GM21825 (cell line): ENCODE results near the gene OLR1.
"Not testable (repeated sequence)": the region's sequence is repeated elsewhere in the genome, so short reads cannot be mapped to it uniquely, and the experiment has no call there.

ENCODE experiments used
- ATAC-seq: cut with Tn5 transposase; IDR thresholded peaks from one replicate; pipeline ENCODE4 v1.9.1; 2021; ENCODE audit warnings: mild to moderate bottlenecking, moderate library complexity; ENCODE audit not compliant: unreplicated experiment

Gene OLR1

DNA sequence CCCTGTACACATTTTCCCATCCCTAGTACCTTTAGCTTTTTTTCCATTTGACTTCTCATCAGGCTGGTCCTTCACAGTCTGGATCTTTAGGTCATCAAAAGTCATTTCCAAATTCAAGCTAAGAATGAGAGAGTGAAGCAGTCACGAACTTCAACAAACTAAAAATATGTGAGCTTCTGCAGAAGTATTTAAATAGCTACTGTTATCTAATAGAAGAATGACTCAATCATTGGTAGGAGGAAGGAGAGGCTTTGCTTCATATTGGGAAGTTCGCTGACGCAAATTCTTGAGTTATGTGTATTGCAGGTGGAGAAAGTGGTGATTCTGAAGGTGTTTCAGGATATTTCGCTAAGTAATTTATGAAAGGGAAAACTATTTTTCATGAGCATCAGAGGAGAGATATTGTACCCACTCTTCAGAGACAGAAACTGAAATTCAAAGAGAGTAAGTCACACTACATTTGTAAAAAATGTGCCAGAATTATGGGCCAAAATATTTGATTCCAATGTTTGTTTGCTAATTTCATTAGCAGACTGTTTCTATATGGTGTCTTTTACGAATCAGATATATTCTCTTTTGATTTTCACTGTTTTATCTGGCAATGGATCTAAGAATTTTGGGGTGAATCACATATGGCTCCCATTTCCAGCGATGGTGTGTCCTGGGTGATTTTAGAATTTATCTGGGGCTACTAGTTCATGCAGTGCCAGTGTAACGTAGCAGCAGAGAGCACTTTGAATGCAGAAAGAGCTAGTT, at the start of gene OLR1:
Gene OLR1 (minus strand): TSS at position 160 of the 756 bp plus-strand sequence. CDS start 55 bp downstream, at position 105.
- no peak for ATAC-seq

DNA sequence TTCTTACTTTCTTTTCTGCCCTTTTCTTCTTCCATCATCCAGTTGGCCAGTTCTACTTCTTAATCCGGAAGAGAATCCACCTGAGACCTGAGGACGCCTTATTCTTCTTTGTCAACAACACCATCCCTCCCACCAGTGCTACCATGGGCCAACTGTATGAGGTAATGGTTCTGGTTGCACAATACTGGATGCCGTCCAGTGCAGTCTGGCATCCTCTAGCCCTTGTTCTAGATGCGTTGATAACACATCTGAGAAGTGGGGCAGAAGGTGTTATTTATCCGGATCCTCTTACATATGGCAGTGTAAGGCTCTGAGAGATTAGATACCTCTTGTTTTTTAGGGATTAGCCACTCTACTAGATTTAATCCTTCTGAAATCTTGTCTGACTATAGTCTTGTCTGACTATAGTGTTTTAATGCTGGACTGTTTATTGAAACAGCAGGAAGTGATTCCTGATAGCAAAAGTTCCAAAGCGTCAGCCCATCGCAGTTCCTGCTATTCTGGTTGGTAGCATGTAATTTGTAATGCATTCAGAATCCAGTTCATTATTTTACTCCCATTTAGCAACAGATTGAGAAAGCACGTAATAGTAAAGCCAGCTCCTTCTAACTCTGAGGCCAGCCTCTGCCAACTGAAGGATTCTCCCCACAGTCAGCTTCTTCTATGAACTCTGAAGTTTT, 48.6 kb upstream of the OLR1 start:
- no peak for ATAC-seq

GRCh38 chr12:10218021-10218420, 46.1 kb upstream of the OLR1 start:
- no peak for ATAC-seq

- ATAC-seq: not testable (repeated sequence)
Observed at GRCh38 chr12:10215946-10216345, 44.0 kb upstream of the OLR1 start.

- no peak for ATAC-seq
Observed at GRCh38 chr12:10215436-10215835, 43.5 kb upstream of the OLR1 start.

- no peak for ATAC-seq
Observed at GRCh38 chr12:10214895-10215267, 42.9 kb upstream of the OLR1 start.

DNA sequence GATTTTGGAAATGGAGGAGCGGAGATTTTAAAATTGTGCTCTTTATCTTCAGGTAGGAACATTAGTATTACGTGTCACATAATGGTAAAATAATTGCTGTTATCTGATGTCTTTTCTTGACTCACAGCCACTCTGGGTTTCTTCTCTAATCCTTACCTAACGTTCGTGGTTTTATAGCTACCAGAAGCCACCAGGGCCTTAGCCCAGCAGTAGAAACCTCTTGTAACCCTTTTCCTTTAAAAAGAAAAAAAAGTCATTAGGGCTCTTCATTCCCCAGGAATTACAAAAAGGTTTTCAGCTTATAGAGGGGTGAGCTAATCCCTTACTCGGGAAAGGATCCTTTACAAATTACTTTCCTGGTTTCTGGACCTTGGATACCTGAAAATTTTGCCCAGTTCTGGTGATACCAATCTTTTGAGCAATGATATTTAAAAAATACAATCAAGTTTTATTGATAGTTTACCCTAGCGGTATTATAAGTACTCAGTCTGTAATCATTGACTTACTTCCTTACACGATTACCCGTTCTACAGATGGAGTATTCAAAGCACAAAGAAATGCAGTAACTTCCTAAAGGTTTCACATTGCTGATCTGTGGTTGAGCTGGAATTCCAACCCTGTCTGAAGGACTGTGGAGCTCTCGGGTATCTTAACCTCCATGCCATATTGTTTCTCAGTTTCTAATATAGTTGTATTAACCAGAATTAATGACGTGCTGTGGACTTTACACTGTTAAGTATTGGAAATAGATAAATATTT, 42.4 kb upstream of the OLR1 start:
- ATAC-seq: no peak

DNA sequence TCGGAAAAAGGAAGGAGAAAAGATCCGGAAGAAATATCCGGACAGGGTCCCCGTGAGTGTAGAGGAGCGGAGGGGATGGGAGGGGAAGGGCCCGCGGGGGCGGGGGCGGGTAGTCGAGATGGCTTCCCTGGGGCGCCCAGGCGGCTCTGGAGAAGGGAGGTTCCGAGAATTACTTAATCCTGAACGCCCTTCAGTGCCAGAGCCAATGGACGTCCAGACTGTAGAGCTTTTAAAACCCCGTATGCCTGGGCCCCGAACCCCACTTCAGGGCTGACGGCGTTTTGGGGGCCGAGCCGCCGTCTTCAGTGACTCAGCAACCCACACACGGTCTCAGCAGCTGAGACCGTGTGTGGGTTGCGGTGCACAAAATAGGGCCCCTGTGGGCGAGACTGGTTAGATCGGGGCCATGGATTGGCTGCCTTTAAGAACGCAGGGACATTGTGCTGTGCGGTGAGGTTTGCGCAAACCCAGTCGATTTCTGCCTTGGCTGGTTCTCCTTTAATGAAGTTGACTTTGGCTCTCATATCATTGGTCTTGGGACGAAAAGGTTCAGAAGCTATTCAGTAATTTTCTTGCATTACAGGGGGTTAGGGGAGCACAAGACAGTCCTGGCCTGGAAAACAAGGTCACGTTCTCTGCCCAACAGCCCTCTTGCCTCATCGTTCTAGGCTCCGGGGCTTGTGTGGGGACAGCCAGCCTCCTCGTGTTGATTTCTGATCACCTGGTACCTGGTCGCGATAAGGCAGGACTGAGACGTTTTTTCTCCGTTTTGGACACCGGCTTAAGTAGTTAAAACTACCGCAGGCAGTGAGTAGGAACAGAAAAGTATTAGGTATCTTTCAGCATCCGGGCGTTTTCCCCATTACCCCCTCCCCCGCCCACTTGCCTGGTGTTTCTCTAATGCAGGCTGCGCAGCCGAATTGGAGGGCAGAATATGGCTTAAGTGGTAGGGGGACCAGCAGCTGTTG, 41.5 kb upstream of the OLR1 start:
- no peak for ATAC-seq

DNA sequence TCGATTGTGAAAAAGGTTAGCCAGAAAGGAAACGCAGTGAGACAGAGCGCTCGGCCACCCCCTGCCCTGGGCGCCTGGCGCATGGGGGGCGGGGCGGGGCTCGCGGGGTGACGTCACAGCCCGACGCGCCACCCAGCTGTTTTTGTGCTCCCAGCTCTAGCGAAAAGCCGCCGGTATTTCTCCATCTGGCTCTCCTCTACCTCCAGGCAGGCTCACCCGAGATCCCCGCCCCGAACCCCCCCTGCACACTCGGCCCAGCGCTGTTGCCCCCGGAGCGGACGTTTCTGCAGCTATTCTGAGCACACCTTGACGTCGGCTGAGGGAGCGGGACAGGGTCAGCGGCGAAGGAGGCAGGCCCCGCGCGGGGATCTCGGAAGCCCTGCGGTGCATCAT, 40.8 kb upstream of the OLR1 start, which contains the start of gene GABARAPL1:
Gene GABARAPL1 (plus strand): TSS at position 139 of the 393 bp plus-strand sequence. CDS start 253 bp downstream, at position 392.
- ATAC-seq: no peak

DNA sequence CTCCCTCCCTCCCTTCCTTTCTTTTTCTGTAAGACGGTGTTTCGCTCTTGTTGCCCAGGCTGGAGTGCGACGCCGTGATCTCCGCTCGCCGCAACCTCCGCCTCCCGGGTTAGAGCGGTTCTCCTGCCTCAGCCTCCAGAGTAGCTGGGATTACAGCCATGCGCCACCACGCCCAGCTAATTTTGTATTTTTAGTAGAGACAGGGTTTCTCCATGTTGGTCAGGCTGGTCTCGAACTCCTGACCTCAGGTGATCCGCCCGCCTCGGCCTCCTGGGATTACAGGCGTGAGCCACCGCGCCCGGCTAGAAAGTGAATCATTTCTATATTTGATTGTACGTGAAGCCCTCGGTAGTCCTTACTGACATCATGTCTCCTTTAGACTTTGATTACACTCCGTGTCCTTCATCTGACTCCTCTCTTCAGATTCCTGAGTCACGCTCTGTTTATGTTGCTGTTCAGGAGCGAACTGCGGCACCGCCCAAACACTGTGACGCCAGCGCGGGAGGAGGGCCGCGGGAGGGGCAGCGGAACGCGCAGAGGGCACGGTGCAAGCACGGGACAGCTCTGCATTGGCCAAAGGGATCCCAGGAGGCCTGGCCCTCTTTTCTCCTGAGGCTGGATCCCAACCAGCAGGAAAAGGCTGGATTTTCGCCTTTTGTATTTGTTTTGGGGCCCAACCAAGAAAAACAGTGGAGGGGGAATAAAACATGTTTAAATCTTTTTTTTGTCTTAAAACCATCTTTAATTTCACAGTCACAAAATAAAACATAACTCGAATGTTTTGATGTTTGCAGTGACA, 40.2 kb upstream of the OLR1 start:
- ATAC-seq: no peak

DNA sequence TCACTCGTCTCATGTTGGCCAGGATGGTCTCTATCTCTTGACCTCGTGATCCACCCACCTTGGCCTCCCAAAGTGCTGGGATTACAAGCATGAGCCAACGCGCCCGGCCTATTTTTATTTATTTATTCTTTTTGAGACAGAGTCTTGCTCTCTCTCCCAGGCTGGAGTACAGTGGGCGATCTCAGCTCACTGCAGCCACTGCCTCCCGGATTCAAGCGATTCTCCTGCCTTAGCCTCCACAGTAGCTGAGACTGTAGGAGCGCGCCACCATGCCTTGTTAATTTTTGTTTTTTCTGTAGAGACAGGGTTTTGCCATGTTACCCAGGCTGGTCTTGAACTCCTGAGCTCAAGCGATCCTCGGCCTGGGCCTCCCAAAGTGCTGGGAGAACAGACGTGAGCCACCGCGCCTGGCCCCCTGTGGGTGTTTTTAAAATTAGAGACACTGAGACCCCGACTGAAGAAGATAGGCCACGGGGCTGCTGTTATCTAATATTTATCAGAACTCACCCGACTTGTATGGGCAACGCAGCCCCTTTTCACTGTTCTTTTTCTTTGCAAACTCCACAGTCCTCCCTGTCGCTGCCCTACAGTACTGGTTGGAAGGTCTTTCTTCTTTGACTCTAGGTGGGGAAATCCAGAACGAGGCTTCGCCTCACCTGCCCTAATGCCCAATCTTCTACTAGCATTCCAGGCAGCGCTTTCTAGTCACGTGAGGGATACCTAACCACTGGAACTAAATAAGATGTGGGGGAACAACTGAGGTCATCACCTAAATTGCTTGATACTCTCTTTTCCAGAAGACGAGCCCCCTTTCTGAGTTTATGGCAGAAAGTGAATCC, 39.4 kb upstream of the OLR1 start:
- no peak for ATAC-seq

DNA sequence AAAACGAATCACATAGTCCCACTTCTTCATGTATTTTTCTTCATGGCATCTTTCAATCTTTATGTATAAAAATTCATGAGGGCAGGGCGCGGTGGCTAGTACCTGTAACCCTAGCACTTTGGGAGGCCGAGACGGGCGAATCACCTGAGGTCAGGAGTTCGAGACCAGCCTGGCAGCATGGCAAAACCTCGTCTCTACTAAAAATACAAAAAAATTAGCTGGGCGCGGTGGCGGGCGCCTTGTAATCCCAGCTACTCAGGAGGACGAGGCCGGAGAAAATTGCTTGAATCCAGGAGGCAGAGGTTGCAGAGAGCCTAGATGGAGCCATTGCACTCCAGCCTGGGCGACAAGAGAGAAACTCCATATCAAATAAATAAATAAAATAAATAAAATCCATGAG, 38.3 kb upstream of the OLR1 start:
- no peak for ATAC-seq

GRCh38 chr12:10207136-10207535, 35.2 kb upstream of the OLR1 start:
- no peak for ATAC-seq

DNA sequence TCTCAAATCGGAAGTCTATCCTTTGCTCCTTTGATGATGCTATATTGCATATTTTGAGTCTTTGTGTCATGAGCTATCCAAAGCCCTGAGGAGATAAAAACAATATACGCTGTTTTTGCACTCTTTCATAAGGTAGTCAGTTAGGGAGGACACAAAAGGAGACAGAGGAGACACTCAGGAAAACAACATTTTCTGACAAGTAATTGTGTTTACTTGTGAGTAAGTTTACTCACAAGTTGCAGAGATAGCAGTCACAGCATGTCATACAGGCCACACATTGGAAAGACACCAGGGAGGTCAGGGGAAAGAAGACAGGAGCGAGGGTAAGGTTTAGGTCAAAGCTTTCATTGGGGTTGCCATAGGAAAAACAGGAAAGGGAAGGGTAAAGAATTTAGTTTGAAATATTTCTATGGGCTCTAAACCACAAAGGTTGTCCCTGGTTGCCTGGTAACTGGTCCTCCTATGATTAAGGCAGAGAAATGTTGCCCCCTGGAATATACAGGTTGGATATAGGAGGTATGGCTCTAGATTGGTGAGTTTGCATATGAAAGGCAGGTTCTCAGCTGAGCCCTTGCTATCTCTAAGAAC, 33.4 kb upstream of the OLR1 start:
- no peak for ATAC-seq

GRCh38 chr12:10204495-10204894, 32.6 kb upstream of the OLR1 start:
- not testable (repeated sequence) for ATAC-seq

DNA sequence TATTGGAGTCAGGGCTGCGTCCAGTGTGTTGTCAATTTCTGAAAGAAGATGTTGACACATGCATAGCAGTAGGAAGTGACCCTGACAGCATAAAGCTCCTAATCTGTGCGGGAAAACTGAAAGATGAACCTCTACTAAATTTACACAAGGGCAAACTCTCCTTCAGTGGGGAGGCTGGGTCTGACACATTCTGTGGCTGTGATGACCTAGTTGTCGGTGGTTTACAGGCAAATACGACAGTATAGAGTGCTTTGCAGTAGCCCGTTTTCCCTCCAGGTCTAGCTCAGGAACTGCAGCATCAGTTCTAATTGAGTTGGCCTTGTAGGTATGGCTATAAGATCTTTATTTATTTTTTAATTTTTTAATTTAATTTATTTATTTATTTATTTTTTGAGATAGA, 25.9 kb upstream of the OLR1 start:
- no peak for ATAC-seq

DNA sequence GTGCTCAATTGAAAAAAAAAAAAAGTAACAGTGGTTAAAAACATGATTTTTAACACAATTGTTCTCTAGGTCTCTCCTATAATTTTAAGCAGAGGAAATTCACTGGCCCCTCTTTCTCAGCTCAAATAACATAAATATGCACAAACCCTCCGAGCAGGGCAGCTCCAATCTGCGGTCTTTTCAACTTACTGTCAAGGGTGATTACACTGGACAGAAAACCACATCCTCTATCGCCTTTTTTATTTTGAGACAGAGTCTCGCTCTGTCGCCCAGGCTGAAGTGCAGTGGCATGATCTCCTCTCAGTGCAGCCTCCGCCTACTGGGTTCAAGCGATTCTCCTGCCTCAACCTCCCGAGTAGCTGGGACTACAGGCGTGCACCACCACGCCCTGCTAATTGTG, 24.3 kb upstream of the OLR1 start:
- ATAC-seq: peak; percentile 84

GRCh38 chr12:10194160-10194670, 22.3 kb upstream of the OLR1 start:
- no peak for ATAC-seq
